Fibroblast of lung (primary cell): ENCODE results near the gene ANAPC2. TPM values are rescaled to one million over a fixed set of nuclear protein-coding genes. Genes with fewer than 3 reads are reported as not detected.

ENCODE experiments used
- DNase-seq, 2 donors: peaks; one replicate each; pipeline versions ENCODE4 v3.0.0 to v3.0.0-alpha.2; 2010; ENCODE audit warnings: low read depth in 2 of 2
- H2AFZ ChIP-seq: 2 replicates; pipeline ENCODE4 v1.5.1; 2012; ENCODE audit warnings: low read length, control low read depth, inconsistent platforms
- H3K27ac ChIP-seq: 2 replicates; pipeline ENCODE4 v1.5.1; 2011; ENCODE audit warnings: low read length, control low read depth; ENCODE audit not compliant: insufficient read depth
- H3K27me3 ChIP-seq: 2 replicates; pipeline ENCODE4 v1.5.1; 2011; ENCODE audit warnings: mild to moderate bottlenecking, low read length; ENCODE audit not compliant: control insufficient read depth, insufficient read depth
- H3K36me3 ChIP-seq: 2 replicates; pipeline ENCODE4 v1.5.1; 2011; ENCODE audit warnings: low read length; ENCODE audit not compliant: control insufficient read depth, insufficient read depth
- H3K4me1 ChIP-seq: 2 replicates; pipeline ENCODE4 v1.5.1; 2011; ENCODE audit warnings: low read length; ENCODE audit not compliant: control insufficient read depth, insufficient read depth; ENCODE audit errors: extremely low read depth
- H3K4me2 ChIP-seq: 2 replicates; pipeline ENCODE4 v1.5.1; 2011; ENCODE audit warnings: low read length, control low read depth; ENCODE audit not compliant: insufficient read depth; ENCODE audit errors: extremely low read depth
- H3K4me3 ChIP-seq, 4 experiments: fragments of 200-600 bp in 1 of 4; sonication (generic) in 1 of 4; replicated peaks in 1 of 4; 2 replicates each; pipeline ENCODE4 v1.5.1; 2011 to 2016; ENCODE audit warnings: low read length in 4 of 4, low read depth in 3 of 4, mild to moderate bottlenecking in 3 of 4, control low read depth in 2 of 4, inconsistent platforms in 1 of 4, mixed read lengths in 1 of 4; ENCODE audit not compliant: insufficient read depth in 1 of 4; ENCODE audit errors: control extremely low read depth in 1 of 4
- H3K79me2 ChIP-seq: 2 replicates; pipeline ENCODE4 v1.5.1; 2012; ENCODE audit warnings: mild to moderate bottlenecking, low read length, inconsistent platforms; ENCODE audit not compliant: control insufficient read depth, insufficient read depth
- H3K9ac ChIP-seq: 2 replicates; pipeline ENCODE4 v1.5.1; 2011; ENCODE audit warnings: mild to moderate bottlenecking, low read length, control low read depth; ENCODE audit not compliant: insufficient read depth
- H3K9me3 ChIP-seq: 2 replicates; pipeline ENCODE4 v1.5.1; 2012; ENCODE audit warnings: low read depth, low read length; ENCODE audit not compliant: control insufficient read depth, insufficient read depth
- H4K20me1 ChIP-seq: 2 replicates; pipeline ENCODE4 v1.5.1; 2011; ENCODE audit warnings: low read length; ENCODE audit not compliant: control insufficient read depth, insufficient read depth; ENCODE audit errors: extremely low read depth
- EZH2 ChIP-seq: IDR thresholded peaks from 2 replicates; pipeline ENCODE4 v1.5.1; 2012; ENCODE audit warnings: low read length, control low read depth, mild to moderate bottlenecking; ENCODE audit errors: missing control alignments
- polyA plus RNA-seq, 2 donors: library from polyadenylated mRNA; depleted of rRNA in 1 of 2; stranded (reverse) in 1 of 2; unstranded in 1 of 2; fragments of >200 nt; gene quantifications; 2 replicates each; pipeline ENCODE4 v1.2.1, GENCODE V29; 2011 to 2012; ENCODE audit warnings: missing spikeins in 1 of 2
- total RNA-seq: library from RNA; depleted of rRNA; stranded (reverse); fragments of >200 nt; gene quantifications from 2 replicates; pipeline ENCODE4 v1.2.1, GENCODE V29; 2014
- TF ChIP-seq, protein P1 (sequence below), 2 donors: IDR thresholded peaks in 1 of 2; conservative IDR thresholded peaks in 1 of 2; 1 replicate in 1 of 2; 2 replicates in 1 of 2; pipeline ENCODE4 v1.5.1; 2011 to 2012; ENCODE audit warnings: low read length in 2 of 2, control low read depth in 1 of 2, inconsistent platforms in 1 of 2, low read depth in 1 of 2, mild to moderate bottlenecking in 1 of 2

The ANAPC2 gene
- total and polyA plus RNA-seq, 2 donors (not counting 1 experiment from before 2014, with no cell fraction given) = 9.1 to 18.0 TPM

DNA sequence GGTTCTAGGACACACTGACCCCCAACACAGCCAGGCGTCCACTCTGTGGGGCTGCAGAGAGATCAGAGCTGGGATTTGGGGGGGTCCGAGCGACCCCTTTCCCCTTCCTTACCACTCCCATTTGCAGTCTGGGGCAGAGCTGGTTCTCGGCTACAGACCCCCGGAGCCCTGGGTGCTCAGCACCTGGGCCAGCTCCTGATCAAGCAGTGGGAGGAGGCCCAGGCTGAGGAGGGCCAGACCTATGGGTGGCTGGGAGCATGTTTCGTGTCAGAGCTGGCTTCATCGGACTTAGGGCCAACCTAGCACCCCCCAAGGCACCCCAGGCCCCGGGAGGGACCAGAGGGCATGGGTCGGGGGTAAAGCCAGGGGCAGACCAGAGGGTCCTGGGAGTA lies 41.8 kb downstream of the ANAPC2 start:
- no peaks in the 10 kb centered on the region for H3K9me3 ChIP-seq
- no peak overlapping the region for H3K27ac ChIP-seq
- no peaks in the 10 kb centered on the region for H4K20me1 ChIP-seq
- H3K9ac ChIP-seq = no peak overlapping the region
- no peak for TF ChIP-seq EZH2
- TF ChIP-seq, protein P1, sequence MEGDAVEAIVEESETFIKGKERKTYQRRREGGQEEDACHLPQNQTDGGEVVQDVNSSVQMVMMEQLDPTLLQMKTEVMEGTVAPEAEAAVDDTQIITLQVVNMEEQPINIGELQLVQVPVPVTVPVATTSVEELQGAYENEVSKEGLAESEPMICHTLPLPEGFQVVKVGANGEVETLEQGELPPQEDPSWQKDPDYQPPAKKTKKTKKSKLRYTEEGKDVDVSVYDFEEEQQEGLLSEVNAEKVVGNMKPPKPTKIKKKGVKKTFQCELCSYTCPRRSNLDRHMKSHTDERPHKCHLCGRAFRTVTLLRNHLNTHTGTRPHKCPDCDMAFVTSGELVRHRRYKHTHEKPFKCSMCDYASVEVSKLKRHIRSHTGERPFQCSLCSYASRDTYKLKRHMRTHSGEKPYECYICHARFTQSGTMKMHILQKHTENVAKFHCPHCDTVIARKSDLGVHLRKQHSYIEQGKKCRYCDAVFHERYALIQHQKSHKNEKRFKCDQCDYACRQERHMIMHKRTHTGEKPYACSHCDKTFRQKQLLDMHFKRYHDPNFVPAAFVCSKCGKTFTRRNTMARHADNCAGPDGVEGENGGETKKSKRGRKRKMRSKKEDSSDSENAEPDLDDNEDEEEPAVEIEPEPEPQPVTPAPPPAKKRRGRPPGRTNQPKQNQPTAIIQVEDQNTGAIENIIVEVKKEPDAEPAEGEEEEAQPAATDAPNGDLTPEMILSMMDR (conservative IDR thresholded peaks at IDR 0.05 in 1 of 2, IDR thresholded peaks at IDR 0.05 in 1 of 2; ENCODE audit: low read depth in 1 of 2, low read length in 2 of 2) = no peak
- no peak overlapping the region for H2AFZ ChIP-seq
- H3K4me3 ChIP-seq = no peak overlapping the region
- no peaks in the 10 kb centered on the region for H3K4me1 ChIP-seq
- H3K79me2 ChIP-seq = no peaks in the 10 kb centered on the region
- DNase-seq = no peak
- H3K36me3 ChIP-seq = no peaks in the 10 kb centered on the region
- H3K4me2 ChIP-seq = no peak overlapping the region
- H3K27me3 ChIP-seq = peaks cover 1% of the 10 kb centered on the region

DNA sequence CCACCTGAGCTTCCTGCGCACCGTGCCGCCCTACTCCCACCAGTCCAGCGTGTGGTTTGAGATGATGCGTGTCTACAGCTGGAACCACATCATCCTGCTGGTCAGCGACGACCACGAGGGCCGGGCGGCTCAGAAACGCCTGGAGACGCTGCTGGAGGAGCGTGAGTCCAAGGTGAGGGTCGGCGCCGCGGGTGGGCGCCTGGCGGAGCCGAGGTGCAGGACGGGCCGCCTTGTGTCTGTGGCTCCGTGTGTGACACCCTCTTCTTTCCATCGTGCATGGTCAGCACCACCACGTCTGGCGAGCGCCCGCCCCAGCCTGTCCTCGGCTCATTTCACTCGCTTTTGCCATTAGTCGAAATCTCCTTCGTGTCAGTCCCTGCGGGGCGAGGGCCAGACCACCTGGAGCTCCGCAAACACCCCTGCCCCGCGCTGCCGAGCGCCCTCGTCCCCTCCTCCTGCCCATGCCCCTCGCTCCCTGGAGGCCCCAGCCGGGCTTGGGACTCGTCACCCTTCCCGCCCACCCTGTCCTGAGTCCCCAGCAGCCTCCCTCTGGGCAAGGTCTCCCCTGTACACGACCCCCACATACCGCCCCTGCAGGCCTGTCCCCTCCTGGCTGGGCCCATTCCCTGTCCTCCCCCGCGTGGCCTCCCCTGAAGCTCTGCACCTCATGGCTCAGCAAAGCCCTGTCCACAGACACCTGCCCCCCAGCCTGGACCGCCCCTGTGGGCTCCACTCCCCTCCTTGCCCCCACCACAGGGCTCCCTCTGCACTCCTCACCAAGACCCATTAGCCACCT lies 42.4 kb downstream of the ANAPC2 start:
- H3K4me1 ChIP-seq = no peaks in the 10 kb centered on the region
- H3K9ac ChIP-seq = no peak overlapping the region
- peaks cover 7% of the 10 kb centered on the region for H3K27me3 ChIP-seq
- no peak overlapping the region for H3K27ac ChIP-seq
- no peak overlapping the region for H2AFZ ChIP-seq
- H4K20me1 ChIP-seq = no peaks in the 10 kb centered on the region
- H3K9me3 ChIP-seq = no peaks in the 10 kb centered on the region
- no peaks in the 10 kb centered on the region for H3K79me2 ChIP-seq
- TF ChIP-seq, protein P1 (conservative IDR thresholded peaks at IDR 0.05 in 1 of 2, IDR thresholded peaks at IDR 0.05 in 1 of 2; ENCODE audit: low read depth in 1 of 2, low read length in 2 of 2) = no peak
- no peak for TF ChIP-seq EZH2
- no peak for DNase-seq
- H3K36me3 ChIP-seq = no peaks in the 10 kb centered on the region
- H3K4me3 ChIP-seq = no peak overlapping the region
- H3K4me2 ChIP-seq = no peak overlapping the region

DNA sequence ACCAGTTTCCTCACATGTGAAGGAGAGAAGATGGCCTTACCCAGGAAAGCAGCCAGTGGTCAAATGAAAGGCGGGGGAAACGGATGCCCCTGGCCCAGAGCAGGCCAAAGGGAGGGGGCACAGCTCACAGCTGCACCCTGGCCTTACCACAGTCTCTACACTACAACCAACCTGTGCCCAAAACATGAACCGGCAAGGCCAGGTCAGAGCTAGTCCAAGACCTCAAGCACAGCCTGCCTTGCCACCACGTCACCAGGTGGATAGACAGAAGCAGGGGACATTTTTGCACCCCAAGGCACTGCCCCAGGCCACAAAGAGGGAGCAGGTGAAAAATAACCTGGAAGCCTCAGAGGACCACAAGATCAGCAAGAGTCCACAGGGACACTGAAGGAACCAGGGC lies 44.9 kb downstream of the ANAPC2 start:
- Histone ChIP-seq H3K4me3 (no peak overlapping the region), H3K4me2 (no peak overlapping the region), H3K4me1 (no peaks in the 10 kb centered on the region), H4K20me1 (no peaks in the 10 kb centered on the region), H3K27me3 (peaks cover 22% of the 10 kb centered on the region), H3K9me3 (no peaks in the 10 kb centered on the region), H3K9ac (no peak overlapping the region), H3K27ac (no peak overlapping the region), H2AFZ (no peak overlapping the region), H3K79me2 (no peaks in the 10 kb centered on the region), H3K36me3 (no peaks in the 10 kb centered on the region)
- DNase-seq = no peak
- TF ChIP-seq EZH2 = no peak
- TF ChIP-seq, protein P1 (conservative IDR thresholded peaks at IDR 0.05 in 1 of 2, IDR thresholded peaks at IDR 0.05 in 1 of 2; ENCODE audit: low read depth in 1 of 2, low read length in 2 of 2) = no peak
